ENCODE measurements around the gene SCAMP2. TPM values are rescaled to one million over a fixed set of nuclear protein-coding genes. Genes with fewer than 3 reads are reported as not detected.
A peak's percentile ranks its signal among the peaks of the same experiment; 100 is the strongest.

Gene SCAMP2
- total and polyA plus RNA-seq, 10 donors: 34.7 to 129 (median 98.6) TPM

DNA sequence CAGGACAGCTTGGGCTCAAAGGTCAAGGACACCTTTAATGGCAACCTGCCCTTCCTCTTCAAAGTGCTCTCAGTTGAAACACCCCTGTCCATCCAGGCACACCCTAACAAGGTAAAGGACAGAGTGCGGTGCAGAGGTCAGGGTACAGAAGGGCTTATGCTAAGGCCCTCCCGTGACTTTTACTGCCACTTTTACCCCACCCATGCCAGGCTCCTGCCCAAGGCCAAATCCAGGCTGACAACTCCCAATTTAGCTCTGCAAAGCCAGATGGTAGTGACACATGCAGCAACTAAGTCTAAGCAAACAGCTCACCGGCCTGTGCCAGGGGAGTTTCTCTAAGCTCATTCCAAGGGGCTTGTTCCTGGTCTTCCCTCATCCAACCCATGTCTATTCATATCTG is 18.3 kb upstream of the SCAMP2 start:
- DNase-seq: no peak
- no peak overlapping the region for H3K4me3 ChIP-seq
- intact Hi-C loops (cut with DNase I; ENCODE audit: low total_unique reads): no loop called here
- H3K36me3 ChIP-seq: peaks cover 0 to 39% (median 11%) of the 10 kb centered on the region in 6 donors
- WGBS, 5 donors: 76 to 85% (median 78%) methylated on average over 3 of the region's 3 CpGs
- H3K27me3 ChIP-seq (replicated peaks in 1 of 7): no peaks in the 10 kb centered on the region
- H3K27ac ChIP-seq: peak overlapping the region in 4 of 8 donors; percentile 16 to 93 (median 88)
- peaks cover 14 to 61% (median 41%) of the 10 kb centered on the region in 6 donors for H3K4me1 ChIP-seq
- no peaks in the 10 kb centered on the region for H3K9me3 ChIP-seq
- TF ChIP-seq POLR2AphosphoS5 (IDR thresholded peaks at IDR 0.05) (no peak), POLR2A (IDR thresholded peaks at IDR 0.05) (no peak)
- TF ChIP-seq, protein P1, sequence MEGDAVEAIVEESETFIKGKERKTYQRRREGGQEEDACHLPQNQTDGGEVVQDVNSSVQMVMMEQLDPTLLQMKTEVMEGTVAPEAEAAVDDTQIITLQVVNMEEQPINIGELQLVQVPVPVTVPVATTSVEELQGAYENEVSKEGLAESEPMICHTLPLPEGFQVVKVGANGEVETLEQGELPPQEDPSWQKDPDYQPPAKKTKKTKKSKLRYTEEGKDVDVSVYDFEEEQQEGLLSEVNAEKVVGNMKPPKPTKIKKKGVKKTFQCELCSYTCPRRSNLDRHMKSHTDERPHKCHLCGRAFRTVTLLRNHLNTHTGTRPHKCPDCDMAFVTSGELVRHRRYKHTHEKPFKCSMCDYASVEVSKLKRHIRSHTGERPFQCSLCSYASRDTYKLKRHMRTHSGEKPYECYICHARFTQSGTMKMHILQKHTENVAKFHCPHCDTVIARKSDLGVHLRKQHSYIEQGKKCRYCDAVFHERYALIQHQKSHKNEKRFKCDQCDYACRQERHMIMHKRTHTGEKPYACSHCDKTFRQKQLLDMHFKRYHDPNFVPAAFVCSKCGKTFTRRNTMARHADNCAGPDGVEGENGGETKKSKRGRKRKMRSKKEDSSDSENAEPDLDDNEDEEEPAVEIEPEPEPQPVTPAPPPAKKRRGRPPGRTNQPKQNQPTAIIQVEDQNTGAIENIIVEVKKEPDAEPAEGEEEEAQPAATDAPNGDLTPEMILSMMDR (IDR thresholded peaks at IDR 0.05 in 8 of 11, conservative IDR thresholded peaks at IDR 0.05 in 3 of 11): no peak

DNA sequence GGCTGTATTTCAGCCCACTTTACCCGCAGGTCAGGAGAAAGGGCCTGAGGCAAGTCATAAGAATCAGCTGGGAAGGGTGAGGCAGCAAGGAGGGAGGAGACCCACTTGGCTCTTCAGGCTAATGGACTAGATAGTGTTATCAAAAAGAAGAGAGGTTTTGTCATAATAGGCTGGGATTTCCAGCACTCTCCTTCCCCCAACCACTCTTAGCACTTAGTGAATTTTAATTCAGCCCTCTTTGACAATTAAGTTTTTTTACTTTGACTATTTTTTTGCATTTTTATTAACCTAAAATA is 17.4 kb upstream of the SCAMP2 start:
- H3K27ac ChIP-seq: peak overlapping the region; percentile 66 to 93 (median 86)
- 0 to 27% (median 6%) methylated on average over 1 of the region's 1 CpG for WGBS, 5 donors
- no peak for DNase-seq
- intact Hi-C loops (cut with DNase I; ENCODE audit: low total_unique reads): no loop called here
- H3K4me3 ChIP-seq: peak overlapping the region; percentile 73 to 95 (median 80)
- H3K27me3 ChIP-seq (replicated peaks in 1 of 7): no peaks in the 10 kb centered on the region
- TF ChIP-seq, protein P1 (IDR thresholded peaks at IDR 0.05 in 8 of 11, conservative IDR thresholded peaks at IDR 0.05 in 3 of 11): no peak
- no peak for TF ChIP-seq POLR2A (IDR thresholded peaks at IDR 0.05)
- no peak for TF ChIP-seq POLR2AphosphoS5 (IDR thresholded peaks at IDR 0.05)
- peaks cover 0 to 30% (median 10%) of the 10 kb centered on the region in 6 donors for H3K36me3 ChIP-seq
- peaks cover 14 to 65% (median 41%) of the 10 kb centered on the region in 6 donors for H3K4me1 ChIP-seq
- H3K9me3 ChIP-seq: no peaks in the 10 kb centered on the region

DNA sequence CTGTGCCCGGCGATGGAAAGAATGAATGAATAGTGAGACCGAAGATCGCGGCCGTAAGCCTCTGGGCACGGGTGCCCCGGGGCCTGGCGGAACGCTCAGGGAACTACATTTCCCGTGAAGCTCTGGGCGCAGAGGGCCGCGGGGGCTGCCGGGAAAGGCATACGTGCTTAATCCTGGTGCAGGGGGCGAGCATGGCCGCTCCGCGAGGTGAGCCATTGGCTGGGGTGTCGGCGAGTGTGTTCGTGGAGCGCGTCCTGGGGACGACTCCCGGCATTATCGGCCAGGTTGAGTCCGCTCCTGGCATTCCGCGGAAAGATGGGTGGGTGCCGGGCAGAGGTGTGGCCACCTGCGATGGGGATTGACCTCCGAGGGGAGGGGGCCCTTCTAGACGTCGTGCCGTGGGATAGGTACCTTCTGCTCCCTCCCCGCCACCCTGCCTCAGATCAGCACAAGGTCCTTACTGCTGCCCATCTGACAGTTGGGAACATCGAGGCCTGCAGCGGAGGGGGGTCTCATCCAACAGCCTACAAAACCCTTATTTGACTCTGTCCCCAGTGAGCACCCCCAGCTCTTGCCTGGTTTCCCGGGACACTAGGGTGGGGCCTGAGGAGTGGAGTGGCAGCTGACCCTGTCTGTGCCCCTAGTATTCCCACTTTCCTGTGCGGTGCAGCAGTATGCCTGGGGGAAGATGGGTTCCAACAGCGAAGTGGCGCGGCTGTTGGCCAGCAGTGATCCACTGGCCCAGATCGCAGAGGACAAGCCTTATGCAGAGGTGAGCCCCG is 16.9 kb upstream of the SCAMP2 start, which contains the start of gene MPI:
MPI (plus strand) TSS at position 160 of the 782 bp plus-strand sequence; CDS start at position 192, 32 bp downstream.
- peak within 1 kb of the TSS; percentile 73 to 95 (median 80) for H3K4me3 ChIP-seq
- peaks cover 14 to 67% (median 41%) of the 10 kb centered on the region in 6 donors for H3K4me1 ChIP-seq
- WGBS, 5 donors: 2 to 4% (median 3%) methylated on average over 37 to 47 of the region's 47 CpGs
- intact Hi-C loops (cut with DNase I; ENCODE audit: low total_unique reads): no loop called here
- H3K27ac ChIP-seq: peak within 1 kb of the TSS; percentile 66 to 93 (median 86)
- H3K27me3 ChIP-seq (replicated peaks in 1 of 7): no peaks in the 10 kb centered on the region
- H3K9me3 ChIP-seq: no peaks in the 10 kb centered on the region
- peak; percentile 97 for DNase-seq
- TF ChIP-seq, protein P1 (IDR thresholded peaks at IDR 0.05 in 8 of 11, conservative IDR thresholded peaks at IDR 0.05 in 3 of 11): peak in 6 of 11 experiments; percentile 31 to 49 (median 36)
- TF ChIP-seq POLR2A (IDR thresholded peaks at IDR 0.05) (peak in 1 of 3 donors; percentile 20), POLR2AphosphoS5 (IDR thresholded peaks at IDR 0.05) (peak; percentile 91 to 93 (median 92))
- H3K36me3 ChIP-seq: peaks cover 0 to 26% (median 10%) of the 10 kb centered on the region in 6 donors

DNA sequence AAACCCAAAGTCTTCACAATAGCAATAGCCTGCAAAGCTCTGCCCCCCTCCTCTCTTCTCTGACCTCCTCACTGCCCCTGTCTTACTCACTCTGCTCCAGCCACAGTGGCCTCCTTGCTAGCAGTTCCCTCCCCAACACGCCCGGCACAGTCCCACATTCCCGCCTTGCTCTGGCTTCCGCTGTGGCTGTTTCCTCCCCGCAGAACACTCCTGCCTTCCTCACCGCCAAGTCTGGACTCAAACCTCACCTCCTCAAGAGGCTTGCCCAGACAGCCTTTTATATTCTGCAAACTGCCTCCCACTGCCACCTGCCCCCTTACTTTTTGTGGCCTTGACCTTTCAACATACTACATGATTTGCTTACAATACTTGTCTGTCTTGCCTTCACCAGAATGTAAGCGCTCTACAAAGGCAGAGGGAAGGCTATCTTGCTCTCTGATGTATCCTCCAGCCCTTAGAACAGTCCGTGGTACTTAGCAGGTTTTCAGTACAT is 16.3 kb upstream of the SCAMP2 start:
- 13 to 29% (median 22%) methylated on average over 8 of the region's 8 CpGs for WGBS, 5 donors
- TF ChIP-seq, protein P1 (IDR thresholded peaks at IDR 0.05 in 8 of 11, conservative IDR thresholded peaks at IDR 0.05 in 3 of 11): peak in 1 of 11 experiments; percentile 30
- TF ChIP-seq POLR2AphosphoS5 (IDR thresholded peaks at IDR 0.05): no peak
- TF ChIP-seq POLR2A (IDR thresholded peaks at IDR 0.05): no peak
- intact Hi-C loops (cut with DNase I; ENCODE audit: low total_unique reads): no loop called here

More for the DNA sequence above, 16.3 kb upstream of the SCAMP2 start:
- Histone ChIP-seq H3K27ac (peak overlapping the region in 7 of 8 donors; percentile 77 to 93 (median 87)), H3K9me3 (no peaks in the 10 kb centered on the region), H3K4me1 (peaks cover 14 to 74% (median 47%) of the 10 kb centered on the region in 6 donors), H3K36me3 (peaks cover 0 to 26% (median 10%) of the 10 kb centered on the region in 6 donors), H3K4me3 (peak overlapping the region; percentile 73 to 95 (median 80)), H3K27me3 (replicated peaks in 1 of 7) (no peaks in the 10 kb centered on the region)
- DNase-seq: peak; percentile 84
